Suppressor macrophage (primary cell): Measurements from ENCODE around the gene SLC35F1.
A peak's percentile ranks its signal among the peaks of the same experiment; 100 is the strongest.

Experiments used
- DNase-seq, 4 experiments: peaks; one replicate each; pipeline ENCODE4 v3.0.0-alpha.2; 2020 to 2022

The SLC35F1 gene

GRCh38 chr6:118124851-118125250 is 217.8 kb downstream of the SLC35F1 start:
- DNase-seq: no peak

GRCh38 chr6:118128755-118129154 is 221.7 kb downstream of the SLC35F1 start:
- DNase-seq: no peak

GRCh38 chr6:118134206-118134605 is 227.1 kb downstream of the SLC35F1 start:
- DNase-seq: no peak

- no peak for DNase-seq
Measured at GRCh38 chr6:118134736-118135135, 227.7 kb downstream of the SLC35F1 start.

DNA sequence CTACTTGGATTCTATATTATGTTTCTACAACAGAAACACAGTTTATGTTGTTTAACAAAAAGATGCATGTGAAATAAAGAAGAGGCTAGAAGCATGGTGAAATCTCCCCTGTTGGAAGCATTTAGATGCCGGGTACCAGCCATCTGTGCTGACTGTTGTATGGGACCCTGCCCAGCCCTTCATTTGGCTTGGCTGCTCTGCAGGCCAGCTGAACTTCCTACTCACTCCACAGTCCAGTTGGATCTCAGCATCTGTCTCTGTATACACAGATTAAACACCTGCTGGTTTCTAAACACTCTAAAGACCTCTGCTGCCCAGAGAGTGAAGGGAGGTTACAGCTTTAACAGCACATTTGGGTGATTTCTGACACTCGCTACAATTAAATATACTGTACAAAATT is 228.3 kb downstream of the SLC35F1 start:
- DNase-seq: no peak

- DNase-seq: no peak
Measured at GRCh38 chr6:118141211-118141610, 234.1 kb downstream of the SLC35F1 start.

DNA sequence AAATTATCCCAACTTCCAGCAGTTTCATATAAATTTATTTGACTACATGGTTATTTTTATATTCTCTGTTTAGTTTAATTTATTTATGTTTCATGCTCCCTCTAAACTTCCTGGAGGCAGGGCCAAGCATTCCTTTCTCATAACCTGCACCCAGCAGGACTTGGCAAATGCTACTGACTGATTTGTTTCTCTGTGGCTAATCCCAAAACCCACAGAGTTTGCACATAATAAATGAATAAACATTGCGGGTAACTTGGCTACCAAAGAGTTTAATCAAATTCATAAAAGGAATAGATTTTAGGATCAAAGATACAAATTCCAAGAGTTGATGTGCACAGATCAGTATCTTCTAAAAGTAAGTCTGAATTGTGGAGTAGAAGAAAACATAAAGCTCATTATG is 239.5 kb downstream of the SLC35F1 start:
- no peak for DNase-seq

DNA sequence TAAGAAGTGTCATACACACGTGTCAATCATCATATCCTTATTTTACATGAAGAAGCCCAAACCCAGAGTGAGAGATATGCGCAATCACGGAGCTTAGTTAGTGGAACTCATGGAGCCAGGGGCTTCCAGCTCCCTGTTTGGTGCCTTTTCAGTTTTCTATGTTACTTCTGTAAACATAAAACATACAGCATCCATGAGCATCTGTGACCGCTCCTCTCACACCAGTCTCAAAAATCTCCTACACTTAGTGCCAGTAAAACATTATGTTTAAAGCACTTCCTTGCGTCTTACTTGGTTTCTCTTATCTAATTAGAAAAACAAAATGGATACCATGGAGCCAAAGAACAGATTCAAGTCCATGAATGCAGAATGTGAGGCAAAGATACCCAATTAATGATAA is 240.4 kb downstream of the SLC35F1 start:
- no peak for DNase-seq

- DNase-seq: no peak
Measured at GRCh38 chr6:118148561-118148960, 241.5 kb downstream of the SLC35F1 start.

GRCh38 chr6:118152524-118152923 is 245.5 kb downstream of the SLC35F1 start:
- no peak for DNase-seq

DNA sequence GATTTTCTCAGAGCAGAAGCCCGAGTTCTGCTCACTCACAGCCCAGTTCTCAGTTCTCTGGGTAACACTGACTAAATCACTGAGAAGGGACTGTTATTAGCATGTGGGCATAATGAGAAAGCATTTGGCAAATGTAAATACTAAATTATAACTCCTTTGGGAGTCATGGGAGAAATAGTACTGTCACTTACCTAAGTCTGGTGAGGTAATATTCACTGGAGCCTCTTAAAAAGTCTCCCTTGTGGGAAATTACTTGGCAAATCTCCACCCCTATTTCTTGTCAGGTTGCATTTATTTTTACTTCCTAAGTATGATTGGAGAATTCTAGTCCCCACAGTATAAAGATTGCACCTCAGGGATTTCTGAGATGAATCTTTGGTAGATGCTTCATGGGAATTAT is 254.3 kb downstream of the SLC35F1 start:
- DNase-seq: no peak

- DNase-seq: no peak
Measured at GRCh38 chr6:118163542-118163941, 256.5 kb downstream of the SLC35F1 start.

DNA sequence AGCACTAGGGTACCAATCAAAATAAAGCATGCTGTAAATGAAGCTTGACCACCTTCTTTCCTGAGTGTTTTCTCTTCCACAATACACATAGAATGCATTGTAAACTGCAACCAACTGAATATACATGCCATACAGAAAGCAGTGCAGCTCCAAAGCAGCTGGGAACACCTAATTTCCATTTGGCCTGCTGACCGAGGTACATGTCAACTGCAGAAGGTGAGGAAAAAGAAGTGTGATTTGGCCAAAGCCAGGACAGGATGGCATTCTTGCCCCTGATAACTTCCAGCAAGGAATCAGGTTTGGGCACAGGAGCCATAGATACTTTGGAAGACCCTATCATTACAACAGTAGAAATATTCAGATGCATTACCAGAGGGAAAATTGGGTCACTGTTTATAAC is 258.4 kb downstream of the SLC35F1 start:
- DNase-seq: no peak

DNA sequence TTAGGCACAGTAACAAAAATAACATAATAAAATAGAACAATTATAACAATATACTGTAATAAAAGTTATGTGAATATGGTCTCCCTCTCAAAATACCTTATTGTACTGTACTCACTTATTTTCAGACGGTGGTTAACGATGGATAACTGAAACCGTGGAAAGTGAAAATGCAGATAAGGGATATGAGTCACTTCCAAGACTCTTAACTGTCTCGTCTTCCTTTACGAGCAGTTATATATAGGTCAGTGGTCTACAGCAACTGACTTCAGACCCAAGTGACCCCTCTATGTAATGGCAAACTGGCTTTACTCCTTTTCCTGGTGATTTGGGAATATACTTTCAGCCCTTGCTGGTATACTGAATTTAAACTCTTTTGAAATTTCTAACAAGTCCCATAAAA is 261.4 kb downstream of the SLC35F1 start:
- no peak for DNase-seq

- no peak for DNase-seq
Measured at GRCh38 chr6:118171852-118172251, 264.8 kb downstream of the SLC35F1 start.

DNA sequence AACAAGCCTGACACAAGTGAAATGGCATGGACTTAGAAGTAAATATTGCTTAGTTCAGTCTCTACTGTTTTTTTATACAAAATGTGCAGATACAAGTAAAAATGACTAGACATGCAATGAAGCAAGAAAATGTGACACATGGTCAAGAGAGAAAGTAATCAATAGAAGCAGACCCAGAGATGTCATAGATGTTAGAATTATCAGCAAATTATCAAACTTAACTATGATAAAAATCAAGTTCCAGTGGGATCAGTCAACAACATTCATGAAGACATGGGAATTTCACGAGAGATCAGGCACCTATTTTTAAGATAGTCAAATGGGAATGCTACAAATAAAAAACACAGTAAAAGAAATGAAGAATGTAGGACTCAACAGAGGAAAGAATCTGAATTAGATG is 267.0 kb downstream of the SLC35F1 start:
- no peak for DNase-seq

DNA sequence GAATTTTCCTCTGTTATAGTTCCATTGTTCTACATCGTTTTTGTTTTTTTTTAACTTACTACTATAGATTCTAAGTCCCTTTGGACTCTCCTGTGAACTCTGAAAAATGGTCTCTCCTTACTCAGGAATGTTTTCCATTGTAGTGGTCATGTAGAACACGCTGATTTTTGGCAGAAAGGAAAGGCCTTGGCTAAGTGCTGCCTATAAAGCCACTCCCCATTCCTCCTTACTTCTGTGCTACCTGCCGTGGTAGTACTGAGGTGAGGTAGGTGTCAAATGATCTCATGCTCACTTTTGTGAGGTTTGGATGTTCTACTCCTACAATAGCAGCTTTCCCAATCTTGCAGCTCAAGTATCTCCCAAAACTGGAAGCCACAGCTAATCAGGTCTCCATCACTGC is 270.7 kb downstream of the SLC35F1 start:
- no peak for DNase-seq

GRCh38 chr6:118179048-118179447 is 272.0 kb downstream of the SLC35F1 start:
- no peak for DNase-seq

DNA sequence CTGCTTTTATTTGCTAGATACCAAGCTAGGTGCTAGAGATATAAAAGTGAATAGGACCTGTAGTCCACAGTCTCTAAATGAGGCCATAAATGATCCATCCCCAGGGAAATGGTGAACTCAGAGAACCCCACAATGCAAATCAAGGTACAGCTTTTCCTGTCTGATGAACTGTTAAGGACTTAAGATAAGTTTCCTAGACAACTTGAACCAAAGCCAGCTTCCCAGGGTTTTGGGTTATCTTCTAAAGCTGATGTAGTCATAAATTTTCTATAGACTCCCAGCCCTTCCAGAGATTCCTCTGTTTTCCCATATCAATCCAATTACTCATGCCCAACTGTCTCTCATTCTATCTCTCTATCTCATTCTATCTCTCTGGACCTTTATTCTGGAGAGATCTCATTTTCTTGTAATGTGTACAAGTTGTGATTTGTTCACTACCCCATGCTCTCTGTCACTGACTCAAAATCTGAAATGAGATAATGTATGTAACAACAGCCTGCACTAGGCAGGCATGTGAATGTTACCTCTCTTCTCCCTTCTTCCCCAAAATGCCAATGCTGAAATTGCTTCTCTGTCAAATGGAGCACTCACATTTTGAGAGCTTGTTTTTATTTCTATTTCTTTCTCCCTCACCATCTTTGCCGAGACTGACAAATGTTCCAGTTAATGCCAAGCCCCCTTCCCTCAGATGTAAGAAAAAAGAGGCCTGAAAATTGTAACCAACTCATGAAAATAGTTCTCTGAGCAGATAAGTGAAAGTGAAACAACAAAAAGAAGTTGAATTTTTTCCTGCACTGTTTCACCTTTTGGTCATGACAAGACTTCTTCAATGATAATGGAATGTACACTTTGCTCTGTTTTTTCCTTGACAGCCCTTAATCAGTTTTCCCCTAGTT is 279.9 kb downstream of the SLC35F1 start:
- DNase-seq: peak in 2 of 4 experiments; percentile 2 to 6

GRCh38 chr6:118187568-118188164 is 280.6 kb downstream of the SLC35F1 start:
- peak; percentile 21 to 52 (median 29) for DNase-seq

GRCh38 chr6:118188561-118188960 is 281.5 kb downstream of the SLC35F1 start:
- no peak for DNase-seq

- DNase-seq: no peak
Measured at GRCh38 chr6:118197539-118197938, 290.5 kb downstream of the SLC35F1 start.

- no peak for DNase-seq
Measured at GRCh38 chr6:118198746-118199145, 291.7 kb downstream of the SLC35F1 start.

GRCh38 chr6:118200160-118200559 is 293.1 kb downstream of the SLC35F1 start:
- DNase-seq: no peak
